ENCODE measurements around the gene CFAP52. TPM values are rescaled to one million over a fixed set of nuclear protein-coding genes. Genes with fewer than 3 reads are reported as not detected.

The CFAP52 gene
- total and polyA plus RNA-seq, 2 of the 8 experiments (the other 6 are each of a cell fraction or from before 2014, with no cell fraction given), result 0.11 TPM; not detected in 1

- 87% methylated on average over 4 of the region's 4 CpGs; no CpG with 5 or more reads in 1 of the 2 experiments for WGBS, 2 experiments (ENCODE audit: extremely low coverage in 1 of 2, insufficient coverage in 1 of 2, insufficient read length in 1 of 2, insufficient replicate concordance in 2 of 2, low coverage in 1 of 2, low lambda C conversion rate in 2 of 2, missing lambda C conversion rate in 1 of 2)
- no peak overlapping the region for H3K18ac ChIP-seq (ENCODE audit: extremely low read depth, low read length)
- H3K56ac ChIP-seq (replicated peaks; ENCODE audit: insufficient read length, low read depth, low read length), result no peak overlapping the region
- CTCF ChIA-PET (ENCODE audit: partially characterized antibody), result interaction anchor here (0.7 kb wide), 1 partner anchor 408 kb away, joined by 3 read pairs; no protein-coding TSS in a partner anchor
- no peak overlapping the region for H2BK20ac ChIP-seq (ENCODE audit: low read length)
- no peak overlapping the region for H4K91ac ChIP-seq (replicated peaks; ENCODE audit: insufficient read length, low read length)
- H2BK5ac ChIP-seq (ENCODE audit: low read depth, low read length), result no peak overlapping the region
- H3K9ac ChIP-seq (replicated peaks in 1 of 4; ENCODE audit: extremely low read depth in 1 of 4, low read depth in 3 of 4, low read length in 3 of 4), result no peak overlapping the region
- H3K36me3 ChIP-seq (ENCODE audit: control insufficient read depth in 2 of 4, insufficient read depth in 4 of 4, low read length in 3 of 4), result no peaks in the 10 kb centered on the region; a peak in 1 of 8 replicates
- H3K9me3 ChIP-seq (ENCODE audit: insufficient read depth in 2 of 2, low read depth in 1 of 2, low read length in 1 of 2), result no peaks in the 10 kb centered on the region
- H3K4me1 ChIP-seq (replicated peaks in 1 of 4; ENCODE audit: control insufficient read depth in 3 of 4, insufficient read depth in 4 of 4, low read length in 3 of 4), result peaks cover 0 to 3% (median 1%) of the 10 kb centered on the region in 4 experiments; a peak in 1 of 7 replicates
- DNase-seq (ENCODE audit: low read depth in 1 of 2, low spot score in 2 of 2) (no peak), FAIRE-seq (no peak)
- no peak overlapping the region for H2BK120ac ChIP-seq (replicated peaks; ENCODE audit: low read depth, low read length)
- H4K5ac ChIP-seq (ENCODE audit: insufficient read length, low read depth, low read length), result no peak overlapping the region
- no peak overlapping the region for H4K8ac ChIP-seq (ENCODE audit: extremely low read depth, insufficient read depth, low read length)
- H3K79me1 ChIP-seq (ENCODE audit: low read depth, low read length), result no peaks in the 10 kb centered on the region
- no peak overlapping the region for H2BK12ac ChIP-seq (ENCODE audit: low read depth, low read length)
- H2BK15ac ChIP-seq (ENCODE audit: low read length), result no peak overlapping the region
- TF ChIP-seq TCF12 (IDR thresholded peaks at IDR 0.05; ENCODE audit: low read depth, low read length), result no peak
- no peak for TF ChIP-seq ZNF274 (IDR thresholded peaks at IDR 0.05; ENCODE audit: borderline replicate concordance, extremely low read depth, low read length)
- TF ChIP-seq, protein P1, sequence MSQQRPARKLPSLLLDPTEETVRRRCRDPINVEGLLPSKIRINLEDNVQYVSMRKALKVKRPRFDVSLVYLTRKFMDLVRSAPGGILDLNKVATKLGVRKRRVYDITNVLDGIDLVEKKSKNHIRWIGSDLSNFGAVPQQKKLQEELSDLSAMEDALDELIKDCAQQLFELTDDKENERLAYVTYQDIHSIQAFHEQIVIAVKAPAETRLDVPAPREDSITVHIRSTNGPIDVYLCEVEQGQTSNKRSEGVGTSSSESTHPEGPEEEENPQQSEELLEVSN (IDR thresholded peaks at IDR 0.05), result no peak
- TF ChIP-seq POLR2AphosphoS5 (IDR thresholded peaks at IDR 0.05; ENCODE audit: low read depth, low read length), result no peak
- no peak overlapping the region for H2AFZ ChIP-seq (ENCODE audit: low read length)
- no peaks in the 10 kb centered on the region for H3K79me2 ChIP-seq (ENCODE audit: control insufficient read depth in 1 of 2, insufficient read depth in 2 of 2, low read length in 2 of 2)
- no peak overlapping the region for H3K27ac ChIP-seq (ENCODE audit: low read depth, low read length)
- no peaks in the 10 kb centered on the region for H3K27me3 ChIP-seq (replicated peaks in 1 of 4; ENCODE audit: control insufficient read depth in 3 of 4, extremely low read depth in 1 of 4, insufficient read depth in 3 of 4, low read length in 3 of 4)
- no peak overlapping the region for H3K4me3 ChIP-seq (ENCODE audit: extremely low read depth in 1 of 4, insufficient read depth in 2 of 4, low read depth in 3 of 4, low read length in 4 of 4)
- no peak overlapping the region for H3K4ac ChIP-seq (replicated peaks; ENCODE audit: insufficient read length, low read depth, low read length)
- H4K20me1 ChIP-seq (replicated peaks in 1 of 2; ENCODE audit: control insufficient read depth in 1 of 2, insufficient read depth in 2 of 2, low read length in 2 of 2), result no peaks in the 10 kb centered on the region
- no peak overlapping the region for H3K23ac ChIP-seq (ENCODE audit: insufficient read length)
- H2AK5ac ChIP-seq (ENCODE audit: low read depth, low read length), result no peak overlapping the region
- H3K14ac ChIP-seq (ENCODE audit: insufficient read length), result no peak overlapping the region
- no peaks in the 10 kb centered on the region for H3K23me2 ChIP-seq (ENCODE audit: low read depth, low read length)
- no peak overlapping the region for H3K4me2 ChIP-seq (ENCODE audit: insufficient read depth in 1 of 2, low read depth in 2 of 2, low read length in 2 of 2)
- POLR2A ChIA-PET (ENCODE audit: partially characterized antibody), result no interaction called here
These were observed 43.0 kb upstream of the CFAP52 start for GRCh38 chr17:9533441-9533840.

Measured in H1 (cell line).